Activated CD8-positive, alpha-beta memory T cell treated with anti-CD3 and anti-CD28 coated beads, Interleukin-2, amount 10 ng/mL, durations not matched to agents 7 days and 5 days (primary cell): Measurements from ENCODE around the gene ZNF618. TPM values are rescaled to one million over a fixed set of nuclear protein-coding genes. Genes with fewer than 3 reads are reported as not detected.

Experiments used
- ATAC-seq: fragments of 150-1000 bp; cut with Tn5 transposase; one replicate; pipeline ENCODE4 v1.10.0; 2021; ENCODE audit warnings: moderate library complexity
- CTCF ChIA-PET: fragments of 350-600 bp; sonication (Branson Sonifier 250); formaldehyde crosslinking; loops from one replicate; lab custom pipeline; 2021; ENCODE audit warnings: antibody characterized with exemption; lab: Charles Lee
- DNase-seq: peaks from one replicate; pipeline ENCODE4 v3.0.0-alpha.2; 2020
- H3K27ac Mint-ChIP-seq: one replicate; pipeline ENCODE4 v1.8.0; 2021; ENCODE audit warnings: mild to moderate bottlenecking, mixed read lengths
- H3K27me3 Mint-ChIP-seq: one replicate; pipeline ENCODE4 v1.8.0; 2021; ENCODE audit warnings: mixed read lengths
- H3K36me3 Mint-ChIP-seq: one replicate; pipeline ENCODE4 v1.8.0; 2021; ENCODE audit warnings: mild to moderate bottlenecking, mixed read lengths
- H3K4me1 Mint-ChIP-seq: one replicate; pipeline ENCODE4 v1.8.0; 2021; ENCODE audit warnings: mixed read lengths
- H3K4me3 Mint-ChIP-seq: one replicate; pipeline ENCODE4 v1.8.0; 2021; ENCODE audit warnings: mild to moderate bottlenecking, moderate library complexity, mixed read lengths
- H3K9me3 Mint-ChIP-seq: one replicate; pipeline ENCODE4 v1.8.0; 2022; ENCODE audit warnings: low read depth, mixed read lengths
- total RNA-seq, 2 experiments: library from RNA; stranded (reverse); gene quantifications; one replicate each; pipeline ENCODE4 v1.2.3, GENCODE V29; 2021

ZNF618 gene
- total RNA-seq, 2 experiments from 2014 or later = 0.54 to 0.79 TPM

- Mint-ChIP-seq H3K9me3 (peaks cover 3% of the 10 kb centered on the region), H3K27me3 (peaks cover 9% of the 10 kb centered on the region), H3K4me3 (no peak overlapping the region), H3K4me1 (peaks cover 4% of the 10 kb centered on the region), H3K36me3 (no peaks in the 10 kb centered on the region), H3K27ac (no peak overlapping the region)
- ATAC-seq = no peak
- CTCF ChIA-PET = no interaction called here
- DNase-seq = no peak
Measured at GRCh38 chr9:113906411-113907110, 30.5 kb downstream of the ZNF618 start.

- ATAC-seq (no peak), DNase-seq (no peak)
- Mint-ChIP-seq H3K4me1 (peaks cover 4% of the 10 kb centered on the region), H3K27me3 (peaks cover 9% of the 10 kb centered on the region), H3K36me3 (no peaks in the 10 kb centered on the region), H3K27ac (no peak overlapping the region), H3K4me3 (no peak overlapping the region), H3K9me3 (peaks cover 3% of the 10 kb centered on the region)
- CTCF ChIA-PET = no interaction called here
Measured at GRCh38 chr9:113907282-113907681, 31.2 kb downstream of the ZNF618 start.

GRCh38 chr9:113909421-113909820, 33.3 kb downstream of the ZNF618 start:
- no peak for DNase-seq
- H3K9me3 Mint-ChIP-seq = no peaks in the 10 kb centered on the region
- no peaks in the 10 kb centered on the region for H3K36me3 Mint-ChIP-seq
- ATAC-seq = no peak
- H3K4me1 Mint-ChIP-seq = peaks cover 4% of the 10 kb centered on the region
- no peak overlapping the region for H3K4me3 Mint-ChIP-seq
- H3K27ac Mint-ChIP-seq = no peak overlapping the region
- CTCF ChIA-PET = no interaction called here
- H3K27me3 Mint-ChIP-seq = peaks cover 2% of the 10 kb centered on the region

- ATAC-seq (no peak), DNase-seq (no peak)
- no peaks in the 10 kb centered on the region for H3K36me3 Mint-ChIP-seq
- CTCF ChIA-PET = no interaction called here
- H3K27ac Mint-ChIP-seq = no peak overlapping the region
- no peak overlapping the region for H3K4me3 Mint-ChIP-seq
- H3K4me1 Mint-ChIP-seq = peaks cover 4% of the 10 kb centered on the region
- peaks cover 2% of the 10 kb centered on the region for H3K27me3 Mint-ChIP-seq
- H3K9me3 Mint-ChIP-seq = no peaks in the 10 kb centered on the region
Measured at GRCh38 chr9:113910036-113910639, 34.0 kb downstream of the ZNF618 start.

GRCh38 chr9:113911850-113912557, 35.9 kb downstream of the ZNF618 start:
- H3K9me3 Mint-ChIP-seq = no peaks in the 10 kb centered on the region
- DNase-seq (no peak), ATAC-seq (no peak)
- no peak overlapping the region for H3K27ac Mint-ChIP-seq
- H3K4me3 Mint-ChIP-seq = no peak overlapping the region
- H3K36me3 Mint-ChIP-seq = no peaks in the 10 kb centered on the region
- H3K4me1 Mint-ChIP-seq = peaks cover under 1% of the 10 kb centered on the region
- CTCF ChIA-PET = no interaction called here
- H3K27me3 Mint-ChIP-seq = no peaks in the 10 kb centered on the region

GRCh38 chr9:113912816-113913215, 36.7 kb downstream of the ZNF618 start:
- Mint-ChIP-seq H3K4me3 (no peak overlapping the region), H3K4me1 (no peaks in the 10 kb centered on the region), H3K27ac (no peak overlapping the region), H3K27me3 (no peaks in the 10 kb centered on the region), H3K9me3 (no peaks in the 10 kb centered on the region), H3K36me3 (no peaks in the 10 kb centered on the region)
- ATAC-seq = no peak
- DNase-seq = no peak
- CTCF ChIA-PET = no interaction called here

- H3K4me3 Mint-ChIP-seq = no peak overlapping the region
- ATAC-seq = no peak
- CTCF ChIA-PET = no interaction called here
Measured at GRCh38 chr9:113913426-113914195, 37.5 kb downstream of the ZNF618 start.

GRCh38 chr9:113914517-113914916, 38.4 kb downstream of the ZNF618 start:
- no peak overlapping the region for H3K4me3 Mint-ChIP-seq
- H3K27me3 Mint-ChIP-seq = no peaks in the 10 kb centered on the region
- H3K36me3 Mint-ChIP-seq = no peaks in the 10 kb centered on the region
- DNase-seq = no peak
- H3K9me3 Mint-ChIP-seq = no peaks in the 10 kb centered on the region
- no peak overlapping the region for H3K27ac Mint-ChIP-seq
- no peaks in the 10 kb centered on the region for H3K4me1 Mint-ChIP-seq
- ATAC-seq = no peak
- CTCF ChIA-PET = no interaction called here

More at GRCh38 chr9:113913426-113914195, 37.5 kb downstream of the ZNF618 start:
- no peak overlapping the region for H3K27ac Mint-ChIP-seq
- DNase-seq = no peak
- H3K9me3 Mint-ChIP-seq = no peaks in the 10 kb centered on the region
- H3K36me3 Mint-ChIP-seq = no peaks in the 10 kb centered on the region
- no peaks in the 10 kb centered on the region for H3K27me3 Mint-ChIP-seq
- no peaks in the 10 kb centered on the region for H3K4me1 Mint-ChIP-seq

GRCh38 chr9:113915817-113916434, 39.8 kb downstream of the ZNF618 start:
- CTCF ChIA-PET = no interaction called here
- Mint-ChIP-seq H3K4me1 (no peaks in the 10 kb centered on the region), H3K27me3 (no peaks in the 10 kb centered on the region), H3K4me3 (no peak overlapping the region), H3K27ac (no peak overlapping the region), H3K9me3 (no peaks in the 10 kb centered on the region), H3K36me3 (no peaks in the 10 kb centered on the region)
- ATAC-seq (no peak), DNase-seq (no peak)

GRCh38 chr9:113916931-113917330, 40.8 kb downstream of the ZNF618 start:
- Mint-ChIP-seq H3K9me3 (no peaks in the 10 kb centered on the region), H3K36me3 (no peaks in the 10 kb centered on the region), H3K4me1 (peaks cover under 1% of the 10 kb centered on the region), H3K27ac (no peak overlapping the region), H3K27me3 (no peaks in the 10 kb centered on the region), H3K4me3 (no peak overlapping the region)
- ATAC-seq (no peak), DNase-seq (no peak)
- CTCF ChIA-PET = no interaction called here

- no peak overlapping the region for H3K27ac Mint-ChIP-seq
- CTCF ChIA-PET = no interaction called here
- peaks cover 3% of the 10 kb centered on the region for H3K4me1 Mint-ChIP-seq
- DNase-seq = no peak
- no peak overlapping the region for H3K4me3 Mint-ChIP-seq
- peaks cover 3% of the 10 kb centered on the region for H3K9me3 Mint-ChIP-seq
- no peaks in the 10 kb centered on the region for H3K36me3 Mint-ChIP-seq
- ATAC-seq = no peak
- peaks cover 9% of the 10 kb centered on the region for H3K27me3 Mint-ChIP-seq
Measured at GRCh38 chr9:113918697-113919350, 42.7 kb downstream of the ZNF618 start.

- ATAC-seq (no peak), DNase-seq (no peak)
- Mint-ChIP-seq H3K4me3 (no peak overlapping the region), H3K4me1 (peaks cover 3% of the 10 kb centered on the region), H3K9me3 (peaks cover 3% of the 10 kb centered on the region), H3K27me3 (peaks cover 12% of the 10 kb centered on the region), H3K36me3 (no peaks in the 10 kb centered on the region), H3K27ac (no peak overlapping the region)
- CTCF ChIA-PET = no interaction called here
Measured at GRCh38 chr9:113919382-113919781, 43.3 kb downstream of the ZNF618 start.

GRCh38 chr9:113919871-113920270, 43.8 kb downstream of the ZNF618 start:
- Mint-ChIP-seq H3K27ac (no peak overlapping the region), H3K4me3 (no peak overlapping the region), H3K9me3 (peaks cover 3% of the 10 kb centered on the region), H3K4me1 (peaks cover 3% of the 10 kb centered on the region), H3K36me3 (no peaks in the 10 kb centered on the region), H3K27me3 (peaks cover 17% of the 10 kb centered on the region)
- DNase-seq = no peak
- no peak for ATAC-seq
- CTCF ChIA-PET = no interaction called here
